Brain microvascular endothelial cell (primary cell): ENCODE data around the gene RAB4B.
"Not testable (repeated sequence)": the region's sequence is repeated elsewhere in the genome, so short reads cannot be mapped to it uniquely, and the experiment has no call there.

Experiments
- DNase-seq: peaks from one replicate; pipeline ENCODE4 v3.0.0-alpha.2; 2020
- H3K27ac ChIP-seq: fragments of 250-450 bp; sonication (Bioruptor Pico); 2 replicates; pipeline ENCODE4 v1.5.1; 2020; ENCODE audit warnings: mild to moderate bottlenecking, moderate library complexity
- H3K27me3 ChIP-seq: fragments of 250-450 bp; sonication (Bioruptor Pico); replicated peaks from 2 replicates; pipeline ENCODE4 v1.5.1; 2020; ENCODE audit warnings: mild to moderate bottlenecking
- H3K36me3 ChIP-seq: fragments of 250-450 bp; sonication (Bioruptor Pico); replicated peaks from 2 replicates; pipeline ENCODE4 v1.5.1; 2020; ENCODE audit warnings: mild to moderate bottlenecking
- H3K4me3 ChIP-seq: 2 replicates; pipeline ENCODE4 v1.5.1; 2011; ENCODE audit warnings: low read depth, mild to moderate bottlenecking, control low read depth, low read length, moderate library complexity
- in situ Hi-C: cut with HindIII; loops from 2 replicates; pipeline ENCODE4 v1.10.0; 2017; ENCODE audit warnings: low sequenced_read_pairs, low pct_ligation_motif_present
- TF ChIP-seq, protein P1 (sequence below): IDR thresholded peaks from 2 replicates; pipeline ENCODE4 v1.5.1; 2011; ENCODE audit warnings: low read depth, mild to moderate bottlenecking, moderate library complexity, low read length, control low read depth, inconsistent platforms; ENCODE audit errors: missing control alignments

Gene RAB4B

GRCh38 chr19:40836754-40837429 is 58.8 kb downstream of the RAB4B start:
- in situ Hi-C loops = no loop called here
- Histone ChIP-seq H3K4me3 (no peak overlapping the region), H3K27me3 (no peaks in the 10 kb centered on the region), H3K27ac (no peak overlapping the region), H3K36me3 (no peaks in the 10 kb centered on the region)
- no peak for DNase-seq
- TF ChIP-seq, protein P1, sequence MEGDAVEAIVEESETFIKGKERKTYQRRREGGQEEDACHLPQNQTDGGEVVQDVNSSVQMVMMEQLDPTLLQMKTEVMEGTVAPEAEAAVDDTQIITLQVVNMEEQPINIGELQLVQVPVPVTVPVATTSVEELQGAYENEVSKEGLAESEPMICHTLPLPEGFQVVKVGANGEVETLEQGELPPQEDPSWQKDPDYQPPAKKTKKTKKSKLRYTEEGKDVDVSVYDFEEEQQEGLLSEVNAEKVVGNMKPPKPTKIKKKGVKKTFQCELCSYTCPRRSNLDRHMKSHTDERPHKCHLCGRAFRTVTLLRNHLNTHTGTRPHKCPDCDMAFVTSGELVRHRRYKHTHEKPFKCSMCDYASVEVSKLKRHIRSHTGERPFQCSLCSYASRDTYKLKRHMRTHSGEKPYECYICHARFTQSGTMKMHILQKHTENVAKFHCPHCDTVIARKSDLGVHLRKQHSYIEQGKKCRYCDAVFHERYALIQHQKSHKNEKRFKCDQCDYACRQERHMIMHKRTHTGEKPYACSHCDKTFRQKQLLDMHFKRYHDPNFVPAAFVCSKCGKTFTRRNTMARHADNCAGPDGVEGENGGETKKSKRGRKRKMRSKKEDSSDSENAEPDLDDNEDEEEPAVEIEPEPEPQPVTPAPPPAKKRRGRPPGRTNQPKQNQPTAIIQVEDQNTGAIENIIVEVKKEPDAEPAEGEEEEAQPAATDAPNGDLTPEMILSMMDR = no peak

DNA sequence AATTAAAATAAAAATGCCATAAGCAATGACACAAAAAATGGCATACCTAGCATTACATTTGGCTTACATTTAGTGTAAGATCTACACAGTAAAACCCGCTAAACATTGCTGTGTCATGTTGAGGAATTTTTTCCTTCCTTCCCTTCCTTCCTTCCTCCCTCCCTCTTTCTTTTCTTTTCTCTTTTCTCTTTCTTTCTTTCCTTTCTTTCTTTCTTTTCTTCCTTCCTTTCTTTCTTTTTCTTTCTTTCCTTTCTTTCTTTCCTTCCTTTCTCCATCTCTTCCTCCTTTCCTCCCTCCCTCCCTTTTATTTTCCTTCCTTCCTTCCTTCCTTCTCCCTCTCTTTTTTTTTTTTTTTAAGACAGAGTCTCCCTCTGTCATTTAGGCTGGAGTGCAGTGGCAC is 60.4 kb downstream of the RAB4B start:
- in situ Hi-C loops, H3K4me3 ChIP-seq: not testable (repeated sequence)

GRCh38 chr19:40842012-40842411 is 64.0 kb downstream of the RAB4B start:
- H3K36me3 ChIP-seq, H3K27ac ChIP-seq, H3K4me3 ChIP-seq, DNase-seq, H3K27me3 ChIP-seq, in situ Hi-C loops: not testable (repeated sequence)

More for the DNA sequence above, 60.4 kb downstream of the RAB4B start:
- H3K27me3 ChIP-seq, H3K27ac ChIP-seq, H3K36me3 ChIP-seq, DNase-seq: not testable (repeated sequence)

DNA sequence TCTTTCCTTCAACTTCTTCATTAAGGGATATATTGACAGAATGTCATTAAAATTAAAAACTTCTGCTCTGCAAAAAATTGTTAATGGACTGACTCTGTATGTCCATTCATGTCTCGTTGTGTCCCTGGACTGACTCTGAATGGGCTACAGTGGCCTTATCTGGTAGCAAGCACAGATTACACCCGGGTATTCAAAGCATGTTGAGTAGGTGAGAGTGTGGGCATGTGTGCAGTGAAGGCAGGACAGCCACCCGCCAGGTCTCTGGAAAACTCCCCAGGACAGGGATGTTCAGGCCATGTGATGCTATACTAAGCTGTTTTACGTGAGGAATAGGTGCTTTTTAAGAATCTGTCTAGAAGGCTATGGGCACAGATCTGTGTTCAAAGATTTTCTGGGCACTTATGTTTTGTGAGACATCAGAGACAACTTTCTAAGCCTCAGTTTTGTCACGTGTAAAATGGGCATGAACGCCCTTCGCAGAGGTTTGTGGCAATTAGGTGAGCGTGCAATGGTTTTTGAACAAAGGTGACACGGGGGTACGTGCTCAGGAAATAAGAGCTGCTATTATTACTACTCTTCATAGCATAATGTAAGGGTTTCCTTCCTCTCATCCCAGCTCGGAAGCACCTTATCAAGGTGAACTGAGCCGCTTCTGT is 65.1 kb downstream of the RAB4B start:
- H3K27ac ChIP-seq, H3K27me3 ChIP-seq, in situ Hi-C loops, DNase-seq, H3K36me3 ChIP-seq, H3K4me3 ChIP-seq: not testable (repeated sequence)

GRCh38 chr19:40843653-40844052 is 65.6 kb downstream of the RAB4B start:
- H3K27ac ChIP-seq, DNase-seq, H3K4me3 ChIP-seq, H3K36me3 ChIP-seq, in situ Hi-C loops: not testable (repeated sequence)
- H3K27me3 ChIP-seq = peaks cover 10% of the 10 kb centered on the region
